Liver (tissue), 9 donors: ENCODE results near the gene PCNX2. TPM values are rescaled to one million over a fixed set of nuclear protein-coding genes. Genes with fewer than 3 reads are reported as not detected.

Experiments used
- DNase-seq: peaks from one replicate; pipeline ENCODE4 v3.0.0-alpha.2; 2017; ENCODE audit warnings: low spot score
- H3K27ac ChIP-seq, 2 donors: one replicate each; pipeline ENCODE4 v1.7.0; 2013; ENCODE audit warnings: inconsistent platforms in 2 of 2, low read length in 2 of 2, control low read depth in 1 of 2, low read depth in 1 of 2, mild to moderate bottlenecking in 1 of 2
- H3K27me3 ChIP-seq, 4 donors: one replicate each; pipeline versions ENCODE4 v1.6.1 to v1.7.0; 2013; ENCODE audit warnings: low read length in 3 of 4, inconsistent platforms in 1 of 4, mild to moderate bottlenecking in 1 of 4, moderate library complexity in 1 of 4; ENCODE audit not compliant: control insufficient read depth in 4 of 4, insufficient read depth in 4 of 4
- H3K36me3 ChIP-seq, 4 donors: one replicate each; pipeline versions ENCODE4 v1.6.1 to v1.7.0; 2013; ENCODE audit warnings: low read length in 3 of 4, mild to moderate bottlenecking in 3 of 4, low read depth in 1 of 4, moderate library complexity in 1 of 4; ENCODE audit not compliant: control insufficient read depth in 4 of 4, insufficient read depth in 3 of 4
- H3K4me1 ChIP-seq, 4 donors: one replicate each; pipeline versions ENCODE4 v1.6.1 to v1.7.0; 2013; ENCODE audit warnings: low read length in 3 of 4, mild to moderate bottlenecking in 3 of 4, moderate library complexity in 1 of 4; ENCODE audit not compliant: control insufficient read depth in 4 of 4, insufficient read depth in 4 of 4
- H3K4me3 ChIP-seq, 3 donors: one replicate each; pipeline versions ENCODE4 v1.6.1 to v1.7.0; 2013; ENCODE audit warnings: low read length in 3 of 3, control low read depth in 1 of 3, low read depth in 1 of 3, mild to moderate bottlenecking in 1 of 3
- H3K9ac ChIP-seq, 2 donors: one replicate each; pipeline ENCODE4 v1.7.0; 2013; ENCODE audit warnings: low read length in 2 of 2, mild to moderate bottlenecking in 2 of 2, moderate library complexity in 2 of 2, control low read depth in 1 of 2, low read depth in 1 of 2
- H3K9me3 ChIP-seq, 4 donors: one replicate each; pipeline versions ENCODE4 v1.6.1 to v1.7.0; 2013; ENCODE audit warnings: low read length in 3 of 4; ENCODE audit not compliant: control insufficient read depth in 4 of 4
- EGR1 ChIP-seq, 2 donors: IDR thresholded peaks; 2 replicates each; pipeline ENCODE4 v1.6.1; 2016 to 2018; ENCODE audit warnings: antibody characterized with exemption in 2 of 2, low read depth in 2 of 2
- FOXA1 ChIP-seq: IDR thresholded peaks from 2 replicates; pipeline ENCODE4 v1.6.1; 2016; ENCODE audit warnings: antibody characterized with exemption
- FOXA2 ChIP-seq: IDR thresholded peaks from 2 replicates; pipeline ENCODE4 v1.6.1; 2016; ENCODE audit warnings: antibody characterized with exemption
- GABPA ChIP-seq, 2 donors: IDR thresholded peaks in 1 of 2; conservative IDR thresholded peaks in 1 of 2; 2 replicates each; pipeline ENCODE4 v1.6.1; 2016; ENCODE audit warnings: antibody characterized with exemption in 2 of 2, mild to moderate bottlenecking in 1 of 2, moderate library complexity in 1 of 2
- HNF4A ChIP-seq, 2 donors: conservative IDR thresholded peaks; 2 replicates each; pipeline ENCODE4 v1.6.1; 2016; ENCODE audit warnings: antibody characterized with exemption in 2 of 2, mild to moderate bottlenecking in 2 of 2
- HNF4G ChIP-seq: IDR thresholded peaks from 2 replicates; pipeline ENCODE4 v1.6.1; 2016; ENCODE audit warnings: antibody characterized with exemption
- JUND ChIP-seq, 2 donors: IDR thresholded peaks; 2 replicates each; pipeline ENCODE4 v1.6.1; 2016; ENCODE audit warnings: antibody characterized with exemption in 2 of 2
- NR2F2 ChIP-seq: IDR thresholded peaks from 2 replicates; pipeline ENCODE4 v1.6.1; 2016; ENCODE audit warnings: antibody characterized with exemption
- RAD21 ChIP-seq, 2 donors: IDR thresholded peaks; 2 replicates each; pipeline ENCODE4 v1.6.1; 2016; ENCODE audit warnings: antibody characterized with exemption in 2 of 2, mild to moderate bottlenecking in 2 of 2
- RXRA ChIP-seq, 2 donors: IDR thresholded peaks; 2 replicates each; pipeline ENCODE4 v1.6.1; 2017 to 2018; ENCODE audit warnings: antibody characterized with exemption in 2 of 2, mild to moderate bottlenecking in 1 of 2
- SP1 ChIP-seq: IDR thresholded peaks from 2 replicates; pipeline ENCODE4 v1.6.1; 2018; ENCODE audit warnings: antibody characterized with exemption, mild to moderate bottlenecking
- TAF1 ChIP-seq: conservative IDR thresholded peaks from 2 replicates; pipeline ENCODE4 v1.6.1; 2016; ENCODE audit warnings: antibody characterized with exemption, mild to moderate bottlenecking
- YY1 ChIP-seq: IDR thresholded peaks from 2 replicates; pipeline ENCODE4 v1.6.1; 2016; ENCODE audit warnings: antibody characterized with exemption, mild to moderate bottlenecking
- WGBS: extraction: QIAGEN DNeasy Blood & Tissue Kit; methylation state at CpG from one replicate; pipeline ENCODE4 v1.1.7; 2013; 5-methylcytosine and 5-hydroxymethylcytosine counted together
- polyA plus RNA-seq, 2 donors: library from polyadenylated mRNA; stranded (reverse) in 1 of 2; unstranded in 1 of 2; fragments of 200-250 nt in 1 of 2; fragments of >200 nt in 1 of 2; fragmentation: Nextera tagmentation in 1 of 2; extraction: Ambion mirVana in 1 of 2; gene quantifications; one replicate each; pipeline versions ENCODE4 v1.2.1 to v1.2.3, GENCODE V29; 2013 to 2015
- total RNA-seq, 2 donors: library from RNA; depleted of rRNA; stranded (reverse); fragments of >200 nt; gene quantifications; one replicate each; pipeline ENCODE4 v1.2.3, GENCODE V29; 2014
- TF ChIP-seq, protein P1 (sequence below): fragments of 150-350 bp; IDR thresholded peaks from 2 replicates; pipeline ENCODE4 v1.5.1; 2017; ENCODE audit warnings: improper control_type of control experiment, low read depth, low read length; ENCODE audit not compliant: missing input control
- TF ChIP-seq, protein P2 (sequence below): IDR thresholded peaks from 2 replicates; pipeline ENCODE4 v1.6.1; 2016; ENCODE audit warnings: antibody characterized with exemption
- TF ChIP-seq, protein P3 (sequence below): IDR thresholded peaks from 2 replicates; pipeline ENCODE4 v1.6.1; 2016; ENCODE audit warnings: antibody characterized with exemption, mild to moderate bottlenecking
- TF ChIP-seq, protein P4 (sequence below): IDR thresholded peaks from 2 replicates; pipeline ENCODE4 v1.6.1; 2016; ENCODE audit warnings: antibody characterized with exemption
- TF ChIP-seq, protein P5 (sequence below): IDR thresholded peaks from 2 replicates; pipeline ENCODE4 v1.6.1; 2016; ENCODE audit warnings: antibody characterized with exemption
- donor health status: healthy.
- donor health status: healthy.
- donor health status: healthy.
- donor health status: healthy.
- donor health status: healthy.

The PCNX2 gene
- total and polyA plus RNA-seq, 4 donors: 0.20 to 3.1 (median 0.92) TPM

DNA sequence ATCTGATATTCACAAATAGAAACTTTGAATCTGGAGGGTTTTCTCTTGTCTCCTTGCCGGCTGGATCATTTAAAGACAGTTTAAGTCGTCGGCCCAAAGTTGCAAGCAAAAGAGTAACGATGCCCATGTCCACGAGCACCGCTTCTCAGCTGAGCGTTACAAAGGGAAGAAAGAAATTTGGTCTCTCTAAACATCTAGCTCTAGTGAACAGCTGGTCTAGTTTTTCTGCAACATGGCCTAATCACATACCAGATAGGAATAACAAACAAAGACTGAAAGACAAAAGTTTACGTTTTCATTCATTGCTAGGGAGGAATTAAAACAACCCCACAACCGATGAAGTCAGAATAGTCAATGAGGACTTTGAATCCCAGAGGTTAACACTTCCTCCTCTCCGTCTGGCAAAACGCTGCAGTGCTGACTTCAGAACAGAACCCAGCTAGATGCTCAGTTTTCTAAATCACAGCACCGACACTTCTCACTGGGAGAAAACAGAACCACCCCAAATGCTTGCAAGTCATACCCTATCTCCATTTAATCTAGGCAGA, 275.7 kb downstream of the PCNX2 start:
- 65% methylated on average over 12 of the region's 12 CpGs for WGBS
- TF ChIP-seq, protein P1, sequence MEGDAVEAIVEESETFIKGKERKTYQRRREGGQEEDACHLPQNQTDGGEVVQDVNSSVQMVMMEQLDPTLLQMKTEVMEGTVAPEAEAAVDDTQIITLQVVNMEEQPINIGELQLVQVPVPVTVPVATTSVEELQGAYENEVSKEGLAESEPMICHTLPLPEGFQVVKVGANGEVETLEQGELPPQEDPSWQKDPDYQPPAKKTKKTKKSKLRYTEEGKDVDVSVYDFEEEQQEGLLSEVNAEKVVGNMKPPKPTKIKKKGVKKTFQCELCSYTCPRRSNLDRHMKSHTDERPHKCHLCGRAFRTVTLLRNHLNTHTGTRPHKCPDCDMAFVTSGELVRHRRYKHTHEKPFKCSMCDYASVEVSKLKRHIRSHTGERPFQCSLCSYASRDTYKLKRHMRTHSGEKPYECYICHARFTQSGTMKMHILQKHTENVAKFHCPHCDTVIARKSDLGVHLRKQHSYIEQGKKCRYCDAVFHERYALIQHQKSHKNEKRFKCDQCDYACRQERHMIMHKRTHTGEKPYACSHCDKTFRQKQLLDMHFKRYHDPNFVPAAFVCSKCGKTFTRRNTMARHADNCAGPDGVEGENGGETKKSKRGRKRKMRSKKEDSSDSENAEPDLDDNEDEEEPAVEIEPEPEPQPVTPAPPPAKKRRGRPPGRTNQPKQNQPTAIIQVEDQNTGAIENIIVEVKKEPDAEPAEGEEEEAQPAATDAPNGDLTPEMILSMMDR: no peak
- no peak for TF ChIP-seq JUND (IDR thresholded peaks at IDR 0.05)
- no peak for TF ChIP-seq RAD21 (IDR thresholded peaks at IDR 0.05)
- no peak for TF ChIP-seq GABPA (IDR thresholded peaks at IDR 0.05 in 1 of 2, conservative IDR thresholded peaks at IDR 0.05 in 1 of 2)
- TF ChIP-seq SP1: no peak
- TF ChIP-seq FOXA2: no peak
- Histone ChIP-seq H3K9ac (no peak overlapping the region), H3K9me3 (no peaks in the 10 kb centered on the region), H3K4me1 (no peaks in the 10 kb centered on the region), H3K36me3 (no peaks in the 10 kb centered on the region), H3K27me3 (peaks cover 0 to 2% (median 0%) of the 10 kb centered on the region in 4 donors), H3K27ac (no peak overlapping the region), H3K4me3 (no peak overlapping the region)
- DNase-seq: no peak

DNA sequence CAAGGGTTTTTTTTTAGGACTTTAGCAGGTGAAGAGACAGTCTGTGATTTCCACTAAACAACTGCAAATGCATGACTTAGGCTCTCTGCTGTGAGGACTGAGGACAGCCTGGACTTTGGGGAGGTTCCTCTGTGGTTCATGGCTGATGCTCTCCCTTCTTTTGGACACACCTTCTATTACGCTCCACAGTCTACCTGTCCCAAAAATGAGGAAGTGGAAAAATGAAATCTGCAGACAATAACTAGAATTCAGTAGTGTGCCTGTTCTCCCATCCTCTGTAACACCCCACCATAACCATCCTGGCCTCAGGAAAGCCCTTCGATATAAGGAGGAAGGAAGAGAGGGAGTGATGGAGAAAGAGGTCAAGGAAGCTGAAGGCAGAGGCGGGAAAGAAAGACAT, 276.4 kb downstream of the PCNX2 start:
- H3K27ac ChIP-seq: no peak overlapping the region
- WGBS: 86% methylated on average over 3 of the region's 3 CpGs

More for the DNA sequence above, 276.4 kb downstream of the PCNX2 start:
- TF ChIP-seq RAD21 (IDR thresholded peaks at IDR 0.05) (no peak), TAF1 (no peak), JUND (IDR thresholded peaks at IDR 0.05) (no peak), EGR1 (IDR thresholded peaks at IDR 0.05; ENCODE audit: low read depth in 2 of 2) (no peak), GABPA (IDR thresholded peaks at IDR 0.05 in 1 of 2, conservative IDR thresholded peaks at IDR 0.05 in 1 of 2) (no peak), NR2F2 (no peak), FOXA1 (no peak), YY1 (no peak), HNF4A (conservative IDR thresholded peaks at IDR 0.05) (no peak), RXRA (IDR thresholded peaks at IDR 0.05) (no peak), HNF4G (no peak), SP1 (no peak)
- TF ChIP-seq, protein P2, sequence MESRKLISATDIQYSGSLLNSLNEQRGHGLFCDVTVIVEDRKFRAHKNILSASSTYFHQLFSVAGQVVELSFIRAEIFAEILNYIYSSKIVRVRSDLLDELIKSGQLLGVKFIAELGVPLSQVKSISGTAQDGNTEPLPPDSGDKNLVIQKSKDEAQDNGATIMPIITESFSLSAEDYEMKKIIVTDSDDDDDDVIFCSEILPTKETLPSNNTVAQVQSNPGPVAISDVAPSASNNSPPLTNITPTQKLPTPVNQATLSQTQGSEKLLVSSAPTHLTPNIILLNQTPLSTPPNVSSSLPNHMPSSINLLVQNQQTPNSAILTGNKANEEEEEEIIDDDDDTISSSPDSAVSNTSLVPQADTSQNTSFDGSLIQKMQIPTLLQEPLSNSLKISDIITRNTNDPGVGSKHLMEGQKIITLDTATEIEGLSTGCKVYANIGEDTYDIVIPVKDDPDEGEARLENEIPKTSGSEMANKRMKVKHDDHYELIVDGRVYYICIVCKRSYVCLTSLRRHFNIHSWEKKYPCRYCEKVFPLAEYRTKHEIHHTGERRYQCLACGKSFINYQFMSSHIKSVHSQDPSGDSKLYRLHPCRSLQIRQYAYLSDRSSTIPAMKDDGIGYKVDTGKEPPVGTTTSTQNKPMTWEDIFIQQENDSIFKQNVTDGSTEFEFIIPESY: no peak
- TF ChIP-seq, protein P1: no peak
- TF ChIP-seq, protein P3, sequence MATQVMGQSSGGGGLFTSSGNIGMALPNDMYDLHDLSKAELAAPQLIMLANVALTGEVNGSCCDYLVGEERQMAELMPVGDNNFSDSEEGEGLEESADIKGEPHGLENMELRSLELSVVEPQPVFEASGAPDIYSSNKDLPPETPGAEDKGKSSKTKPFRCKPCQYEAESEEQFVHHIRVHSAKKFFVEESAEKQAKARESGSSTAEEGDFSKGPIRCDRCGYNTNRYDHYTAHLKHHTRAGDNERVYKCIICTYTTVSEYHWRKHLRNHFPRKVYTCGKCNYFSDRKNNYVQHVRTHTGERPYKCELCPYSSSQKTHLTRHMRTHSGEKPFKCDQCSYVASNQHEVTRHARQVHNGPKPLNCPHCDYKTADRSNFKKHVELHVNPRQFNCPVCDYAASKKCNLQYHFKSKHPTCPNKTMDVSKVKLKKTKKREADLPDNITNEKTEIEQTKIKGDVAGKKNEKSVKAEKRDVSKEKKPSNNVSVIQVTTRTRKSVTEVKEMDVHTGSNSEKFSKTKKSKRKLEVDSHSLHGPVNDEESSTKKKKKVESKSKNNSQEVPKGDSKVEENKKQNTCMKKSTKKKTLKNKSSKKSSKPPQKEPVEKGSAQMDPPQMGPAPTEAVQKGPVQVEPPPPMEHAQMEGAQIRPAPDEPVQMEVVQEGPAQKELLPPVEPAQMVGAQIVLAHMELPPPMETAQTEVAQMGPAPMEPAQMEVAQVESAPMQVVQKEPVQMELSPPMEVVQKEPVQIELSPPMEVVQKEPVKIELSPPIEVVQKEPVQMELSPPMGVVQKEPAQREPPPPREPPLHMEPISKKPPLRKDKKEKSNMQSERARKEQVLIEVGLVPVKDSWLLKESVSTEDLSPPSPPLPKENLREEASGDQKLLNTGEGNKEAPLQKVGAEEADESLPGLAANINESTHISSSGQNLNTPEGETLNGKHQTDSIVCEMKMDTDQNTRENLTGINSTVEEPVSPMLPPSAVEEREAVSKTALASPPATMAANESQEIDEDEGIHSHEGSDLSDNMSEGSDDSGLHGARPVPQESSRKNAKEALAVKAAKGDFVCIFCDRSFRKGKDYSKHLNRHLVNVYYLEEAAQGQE: no peak
- TF ChIP-seq, protein P4, sequence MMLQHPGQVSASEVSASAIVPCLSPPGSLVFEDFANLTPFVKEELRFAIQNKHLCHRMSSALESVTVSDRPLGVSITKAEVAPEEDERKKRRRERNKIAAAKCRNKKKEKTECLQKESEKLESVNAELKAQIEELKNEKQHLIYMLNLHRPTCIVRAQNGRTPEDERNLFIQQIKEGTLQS: no peak
- TF ChIP-seq, protein P5, sequence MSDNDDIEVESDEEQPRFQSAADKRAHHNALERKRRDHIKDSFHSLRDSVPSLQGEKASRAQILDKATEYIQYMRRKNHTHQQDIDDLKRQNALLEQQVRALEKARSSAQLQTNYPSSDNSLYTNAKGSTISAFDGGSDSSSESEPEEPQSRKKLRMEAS: no peak
- no peaks in the 10 kb centered on the region for H3K9me3 ChIP-seq
- H3K36me3 ChIP-seq: no peaks in the 10 kb centered on the region
- no peaks in the 10 kb centered on the region for H3K4me1 ChIP-seq
- no peak overlapping the region for H3K9ac ChIP-seq
- DNase-seq: no peak
- no peak overlapping the region for H3K4me3 ChIP-seq
- peaks cover 0 to 2% (median 0%) of the 10 kb centered on the region in 4 donors for H3K27me3 ChIP-seq
